Measurements from ENCODE around the gene SMNDC1.

DNA sequence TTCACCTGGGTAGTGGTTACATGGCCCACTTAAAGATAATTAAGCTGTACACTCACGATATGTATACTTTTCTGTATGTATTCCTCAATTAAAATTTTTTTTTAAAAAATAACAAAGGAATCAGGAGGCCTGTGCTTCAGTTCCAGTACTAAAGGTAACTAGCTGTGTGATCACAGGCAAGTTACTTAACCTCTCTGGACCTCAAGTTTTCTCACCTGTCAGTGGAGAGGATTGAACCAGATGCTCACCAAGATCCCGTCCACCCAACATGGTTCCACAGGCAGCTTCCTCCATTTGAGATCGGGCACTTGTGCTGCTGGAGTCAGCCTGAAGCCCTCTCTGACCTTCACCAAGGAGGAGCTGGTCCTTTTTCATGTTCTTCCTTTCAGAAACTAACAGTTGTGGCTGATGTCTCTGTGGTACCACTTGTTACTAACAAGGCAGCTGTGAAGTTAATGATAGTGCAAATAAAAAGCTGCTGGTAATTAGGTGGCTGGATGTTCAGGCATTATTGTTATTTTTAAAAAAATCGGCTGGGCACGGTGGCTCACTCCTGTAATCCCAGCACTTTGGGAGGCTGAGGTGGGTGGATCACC, 29.4 kb upstream of the SMNDC1 start:
- TF ChIP-seq, protein P1, sequence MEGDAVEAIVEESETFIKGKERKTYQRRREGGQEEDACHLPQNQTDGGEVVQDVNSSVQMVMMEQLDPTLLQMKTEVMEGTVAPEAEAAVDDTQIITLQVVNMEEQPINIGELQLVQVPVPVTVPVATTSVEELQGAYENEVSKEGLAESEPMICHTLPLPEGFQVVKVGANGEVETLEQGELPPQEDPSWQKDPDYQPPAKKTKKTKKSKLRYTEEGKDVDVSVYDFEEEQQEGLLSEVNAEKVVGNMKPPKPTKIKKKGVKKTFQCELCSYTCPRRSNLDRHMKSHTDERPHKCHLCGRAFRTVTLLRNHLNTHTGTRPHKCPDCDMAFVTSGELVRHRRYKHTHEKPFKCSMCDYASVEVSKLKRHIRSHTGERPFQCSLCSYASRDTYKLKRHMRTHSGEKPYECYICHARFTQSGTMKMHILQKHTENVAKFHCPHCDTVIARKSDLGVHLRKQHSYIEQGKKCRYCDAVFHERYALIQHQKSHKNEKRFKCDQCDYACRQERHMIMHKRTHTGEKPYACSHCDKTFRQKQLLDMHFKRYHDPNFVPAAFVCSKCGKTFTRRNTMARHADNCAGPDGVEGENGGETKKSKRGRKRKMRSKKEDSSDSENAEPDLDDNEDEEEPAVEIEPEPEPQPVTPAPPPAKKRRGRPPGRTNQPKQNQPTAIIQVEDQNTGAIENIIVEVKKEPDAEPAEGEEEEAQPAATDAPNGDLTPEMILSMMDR (conservative IDR thresholded peaks at IDR 0.05) = no peak
- TF ChIP-seq EZH2 (IDR thresholded peaks at IDR 0.05; ENCODE audit: low read depth) = no peak

Measured in PC-9 (cell line).